Pancreas (tissue), 10 donors: Measurements from ENCODE around the gene ZNRF2. TPM values are rescaled to one million over a fixed set of nuclear protein-coding genes. Genes with fewer than 3 reads are reported as not detected.
A peak's percentile ranks its signal among the peaks of the same experiment; 100 is the strongest.

Source experiments
- ATAC-seq, 4 donors: fragments of 200-7000 bp; cut with Tn5 transposase; one replicate each; pipeline versions ENCODE4 v1.8.0 to v1.9.1; 2020; ENCODE audit warnings: mild to moderate bottlenecking in 4 of 4, moderate library complexity in 4 of 4
- DNase-seq, 6 donors: peaks; one replicate each; pipeline ENCODE4 v3.0.0-alpha.2; 2020
- FAIRE-seq: peaks from 2 replicates; lab custom pipeline; 2012; peaks lifted over from hg19 to GRCh38; lab: Jason Lieb, UNC
- H3K27ac ChIP-seq, 4 donors: fragments of 200-600 bp; sonication (generic); 1 replicate in 3 of 4; 2 replicates in 1 of 4; pipeline versions ENCODE4 v1.5.0 to v1.8.0; 2020
- H3K27me3 ChIP-seq, 4 donors: fragments of 200-600 bp; one replicate each; pipeline ENCODE4 v1.8.0; 2021
- H3K36me3 ChIP-seq, 3 donors: fragments of 200-600 bp; sonication (generic) in 1 of 3; one replicate each; pipeline versions ENCODE4 v1.5.0 to v1.8.0; 2020 to 2021
- H3K4me1 ChIP-seq, 3 donors: fragments of 200-600 bp; one replicate each; pipeline ENCODE4 v1.8.0; 2021
- H3K4me3 ChIP-seq, 4 donors: fragments of 200-600 bp; sonication (generic) in 2 of 4; one replicate each; pipeline versions ENCODE4 v1.5.0 to v1.8.0; 2020 to 2021
- H3K9me3 ChIP-seq, 4 donors: fragments of 200-600 bp; one replicate each; pipeline ENCODE4 v1.8.0; 2021
- CTCF ChIP-seq, 4 donors: fragments of 200-600 bp; sonication (generic) in 3 of 4; IDR thresholded peaks; one replicate each; pipeline versions ENCODE4 v1.5.0 to v1.8.0; 2021; ENCODE audit warnings: antibody characterized with exemption in 4 of 4
- WGBS, 2 donors: extraction: QIAGEN DNeasy Blood & Tissue Kit; methylation state at CpG; one replicate each; pipeline ENCODE4 v1.1.7; 2013; 5-methylcytosine and 5-hydroxymethylcytosine counted together
- intact Hi-C, 3 donors: fragments of 100-400 bp; cut with DNase I; formaldehyde crosslinking; loops; one replicate each; pipeline versions ENCODE4 v1.11.1 to v1.14.2; 2022
- polyA plus RNA-seq, 2 donors: library from polyadenylated mRNA; stranded (reverse); fragments of 200-250 nt; gene quantifications; one replicate each; pipeline ENCODE4 v1.2.3, GENCODE V29; 2013
- total RNA-seq, 6 donors: library from RNA; stranded (reverse); fragmentation: NEBNext Ultra II Directional in 4 of 6; extraction: Animal tissue kit (Norgen Biotek cat#: 25700) in 4 of 6; gene quantifications; one replicate each; pipeline versions ENCODE4 v1.2.1 to v1.2.4, GENCODE V29; 2021 to 2023
- donor health status: healthy with polysubstance abuse.
- donor health status: DM: no; HTN: no; CAD: no; lungs with moderate emphysema.
- donor health status: DM: no; HTN: no; CAD: no.
- donor health status: control.
- donor health status: control.
- donor health status: Bipolar disorder and iron deficiency.
- donor health status: DM: yes; HTN: yes; CAD: no.
- donor health status: DM: no; HTN: no; CAD: no.
- donor health status: DM: no; HTN: no; CAD: no.
- donor health status: DM: yes; HTN: yes; CAD: no.

ZNRF2 gene
- total and polyA plus RNA-seq, 8 donors = 4.9 to 17.1 (median 11.2) TPM

GRCh38 chr7:30332549-30332948, 48.2 kb downstream of the ZNRF2 start:
- H3K27me3 ChIP-seq = no peaks in the 10 kb centered on the region
- intact Hi-C loops = no loop called here
- no peak overlapping the region for H3K27ac ChIP-seq
- peaks cover 5 to 26% (median 24%) of the 10 kb centered on the region in 3 donors for H3K4me1 ChIP-seq
- no peak for ATAC-seq
- no peak overlapping the region for H3K4me3 ChIP-seq
- no peaks in the 10 kb centered on the region for H3K36me3 ChIP-seq
- H3K9me3 ChIP-seq = no peaks in the 10 kb centered on the region
- FAIRE-seq = no peak
- DNase-seq = no peak
- WGBS, 2 donors = 97 to 98% methylated on average over 2 of the region's 2 CpGs
- TF ChIP-seq CTCF (IDR thresholded peaks at IDR 0.05) = no peak

GRCh38 chr7:30335763-30336487, 51.5 kb downstream of the ZNRF2 start:
- Histone ChIP-seq H3K27ac (no peak overlapping the region), H3K27me3 (no peaks in the 10 kb centered on the region), H3K9me3 (no peaks in the 10 kb centered on the region), H3K4me1 (peaks cover 0 to 17% (median 7%) of the 10 kb centered on the region in 3 donors), H3K36me3 (no peaks in the 10 kb centered on the region), H3K4me3 (no peak overlapping the region)
- TF ChIP-seq CTCF (IDR thresholded peaks at IDR 0.05) = no peak
- 44 to 48% methylated on average over 4 of the region's 4 CpGs for WGBS, 2 donors
- intact Hi-C loops = no loop called here
- ATAC-seq = peak in 3 of 4 donors; percentile 35 to 54 (median 48)
- no peak for DNase-seq
- FAIRE-seq = no peak

- H3K9me3 ChIP-seq = no peaks in the 10 kb centered on the region
- H3K27ac ChIP-seq = no peak overlapping the region
- intact Hi-C loops = no loop called here
- peaks cover 3 to 27% (median 9%) of the 10 kb centered on the region in 3 donors for H3K4me1 ChIP-seq
- no peak overlapping the region for H3K4me3 ChIP-seq
- no peaks in the 10 kb centered on the region for H3K27me3 ChIP-seq
- TF ChIP-seq CTCF (IDR thresholded peaks at IDR 0.05) = no peak
- DNase-seq (no peak), ATAC-seq (no peak), FAIRE-seq (no peak)
- 28 to 51% methylated on average over 1 of the region's 1 CpG for WGBS, 2 donors
- H3K36me3 ChIP-seq = no peaks in the 10 kb centered on the region
These were observed 60.1 kb downstream of the ZNRF2 start for GRCh38 chr7:30344513-30344912.

- ATAC-seq = no peak
- 92 to 97% methylated on average over 2 of the region's 2 CpGs for WGBS, 2 donors
- Histone ChIP-seq H3K27ac (no peak overlapping the region), H3K9me3 (no peaks in the 10 kb centered on the region), H3K4me1 (peaks cover 3 to 40% (median 15%) of the 10 kb centered on the region in 3 donors), H3K4me3 (no peak overlapping the region), H3K36me3 (no peaks in the 10 kb centered on the region), H3K27me3 (no peaks in the 10 kb centered on the region)
- intact Hi-C loops = no loop called here
- TF ChIP-seq CTCF (IDR thresholded peaks at IDR 0.05) = no peak
- no peak for DNase-seq
- FAIRE-seq = no peak
These were observed 63.1 kb downstream of the ZNRF2 start for GRCh38 chr7:30347226-30348082.
